ENCODE measurements around the gene TM2D3. TPM values are rescaled to one million over a fixed set of nuclear protein-coding genes. Genes with fewer than 3 reads are reported as not detected.

The TM2D3 gene
- total RNA-seq, 1 donor from 2014 or later: 105 TPM

- Histone ChIP-seq H3K27ac (peak overlapping the region; percentile 20 to 30), H3K4me1 (no peaks in the 10 kb centered on the region), H3K4me3 (no peak overlapping the region), H3K27me3 (no peaks in the 10 kb centered on the region), H3K9me3 (no peaks in the 10 kb centered on the region), H3K36me3 (peaks cover 40 to 79% of the 10 kb centered on the region in 2 donors)
- TF ChIP-seq CTCF (IDR thresholded peaks at IDR 0.05): no peak
- DNase-seq (ENCODE audit: low spot score in 2 of 2): no peak
- intact Hi-C loops (cut with DNase I): loop anchor here (5.0 to 10.0 kb wide), 2 partner anchors 340 to 738 kb away; no protein-coding TSS in a partner anchor
Observed at GRCh38 chr15:101642361-101642760, 9.8 kb downstream of the TM2D3 start.

- H3K9me3 ChIP-seq: no peaks in the 10 kb centered on the region
- H3K36me3 ChIP-seq: peaks cover 40 to 74% of the 10 kb centered on the region in 2 donors
- TF ChIP-seq CTCF (IDR thresholded peaks at IDR 0.05): no peak
- peak overlapping the region in 1 of 2 donors; percentile 20 for H3K27ac ChIP-seq
- H3K4me1 ChIP-seq: no peaks in the 10 kb centered on the region
- H3K4me3 ChIP-seq: no peak overlapping the region
- H3K27me3 ChIP-seq: no peaks in the 10 kb centered on the region
- no peak for DNase-seq (ENCODE audit: low spot score in 2 of 2)
- intact Hi-C loops (cut with DNase I): loop anchor here (5.0 to 10.0 kb wide), 2 partner anchors 340 to 737 kb away; no protein-coding TSS in a partner anchor
Observed at GRCh38 chr15:101641894-101642293, 10.3 kb downstream of the TM2D3 start.

GRCh38 chr15:101641129-101641764 is 10.9 kb downstream of the TM2D3 start:
- Histone ChIP-seq H3K9me3 (no peaks in the 10 kb centered on the region), H3K36me3 (peaks cover 39 to 68% of the 10 kb centered on the region in 2 donors), H3K27ac (no peak overlapping the region), H3K27me3 (no peaks in the 10 kb centered on the region), H3K4me1 (no peaks in the 10 kb centered on the region), H3K4me3 (no peak overlapping the region)
- peak in 1 of 2 donors; percentile 81 for DNase-seq (ENCODE audit: low spot score in 2 of 2)
- intact Hi-C loops (cut with DNase I): loop anchor here (5.0 to 10.0 kb wide), 2 partner anchors 339 to 736 kb away; no protein-coding TSS in a partner anchor
- peak; percentile 66 to 93 (median 87) for TF ChIP-seq CTCF (IDR thresholded peaks at IDR 0.05)

- Histone ChIP-seq H3K27ac (no peak overlapping the region), H3K36me3 (peaks cover 25 to 52% of the 10 kb centered on the region in 2 donors), H3K4me3 (no peak overlapping the region), H3K9me3 (no peaks in the 10 kb centered on the region), H3K27me3 (no peaks in the 10 kb centered on the region), H3K4me1 (no peaks in the 10 kb centered on the region)
- intact Hi-C loops (cut with DNase I): loop anchor here (5.0 to 10.0 kb wide), 2 partner anchors 337 to 735 kb away; no protein-coding TSS in a partner anchor
- no peak for TF ChIP-seq CTCF (IDR thresholded peaks at IDR 0.05)
- no peak for DNase-seq (ENCODE audit: low spot score in 2 of 2)
Observed at GRCh38 chr15:101639667-101640066, 12.5 kb downstream of the TM2D3 start.

- no peaks in the 10 kb centered on the region for H3K9me3 ChIP-seq
- peaks cover 12 to 35% of the 10 kb centered on the region in 2 donors for H3K36me3 ChIP-seq
- no peaks in the 10 kb centered on the region for H3K27me3 ChIP-seq
- intact Hi-C loops (cut with DNase I): no loop called here
- no peak overlapping the region for H3K4me3 ChIP-seq
- no peak overlapping the region for H3K27ac ChIP-seq
- H3K4me1 ChIP-seq: no peaks in the 10 kb centered on the region
- no peak for TF ChIP-seq CTCF (IDR thresholded peaks at IDR 0.05)
- no peak for DNase-seq (ENCODE audit: low spot score in 2 of 2)
Observed at GRCh38 chr15:101637919-101638318, 14.3 kb downstream of the TM2D3 start.

All from ascending aorta (tissue), 2 donors.